ENCODE measurements around the gene CRB2.

GRCh38 chr9:123421801-123422455 lies 65.9 kb downstream of the CRB2 start:
- TF ChIP-seq CTCF (IDR thresholded peaks at IDR 0.05) (no peak), EZH2 (IDR thresholded peaks at IDR 0.05; ENCODE audit: borderline replicate concordance, insufficient read depth, low read depth, low read length, poor library complexity, severe bottlenecking) (no peak)
